Measurements from ENCODE around the gene PPP1CA. TPM values are rescaled to one million over a fixed set of nuclear protein-coding genes. Genes with fewer than 3 reads are reported as not detected.

Gene PPP1CA
- total RNA-seq, 1 experiment from 2014 or later: 169 TPM

GRCh38 chr11:67356864-67357561 lies 44.6 kb downstream of the PPP1CA start:
- Histone ChIP-seq H3K4me1 (peaks cover 34% of the 10 kb centered on the region), H3K36me3 (no peaks in the 10 kb centered on the region), H3K27ac (peak overlapping the region; percentile 100), H3K4me3 (no peak overlapping the region), H3K9me3 (replicated peaks) (no peaks in the 10 kb centered on the region), H3K27me3 (no peaks in the 10 kb centered on the region)
- DNase-seq: peak; percentile 81 to 92

- H3K27me3 ChIP-seq: no peaks in the 10 kb centered on the region
- H3K36me3 ChIP-seq: no peaks in the 10 kb centered on the region
- DNase-seq: no peak
- H3K4me1 ChIP-seq: peaks cover 37% of the 10 kb centered on the region
- H3K27ac ChIP-seq: peak overlapping the region; percentile 100
- no peak overlapping the region for H3K4me3 ChIP-seq
- no peaks in the 10 kb centered on the region for H3K9me3 ChIP-seq (replicated peaks)
These were observed 45.2 kb downstream of the PPP1CA start for GRCh38 chr11:67356387-67356863.

- H3K9me3 ChIP-seq (replicated peaks): no peaks in the 10 kb centered on the region
- peak overlapping the region; percentile 36 for H3K4me3 ChIP-seq
- no peaks in the 10 kb centered on the region for H3K36me3 ChIP-seq
- H3K27me3 ChIP-seq: no peaks in the 10 kb centered on the region
- peaks cover 38% of the 10 kb centered on the region for H3K4me1 ChIP-seq
- H3K27ac ChIP-seq: peak overlapping the region; percentile 100
- DNase-seq: no peak
These were observed 45.8 kb downstream of the PPP1CA start for GRCh38 chr11:67355794-67356386.

GRCh38 chr11:67355023-67355793 lies 46.5 kb downstream of the PPP1CA start:
- peak; percentile 77 to 82 for DNase-seq
- Histone ChIP-seq H3K27me3 (no peaks in the 10 kb centered on the region), H3K9me3 (replicated peaks) (no peaks in the 10 kb centered on the region), H3K27ac (peak overlapping the region; percentile 100), H3K36me3 (no peaks in the 10 kb centered on the region), H3K4me1 (peaks cover 38% of the 10 kb centered on the region), H3K4me3 (peak overlapping the region; percentile 36)

- Histone ChIP-seq H3K27me3 (no peaks in the 10 kb centered on the region), H3K4me3 (peak overlapping the region; percentile 39), H3K36me3 (no peaks in the 10 kb centered on the region), H3K4me1 (peaks cover 38% of the 10 kb centered on the region), H3K27ac (peak overlapping the region; percentile 100), H3K9me3 (replicated peaks) (no peaks in the 10 kb centered on the region)
- DNase-seq: peak; percentile 93
These were observed 47.3 kb downstream of the PPP1CA start for GRCh38 chr11:67354075-67355022.

GRCh38 chr11:67353317-67354074 lies 48.2 kb downstream of the PPP1CA start, which contains the start of gene POLD4:
TSS of gene POLD4 (minus strand) at chr11:67353546. CDS start at chr11:67353399, 147 bp downstream.
- H3K27ac ChIP-seq: peak within 1 kb of the TSS; percentile 100
- no peaks in the 10 kb centered on the region for H3K9me3 ChIP-seq (replicated peaks)
- no peaks in the 10 kb centered on the region for H3K36me3 ChIP-seq
- peak; percentile 99 for DNase-seq
- peaks cover 38% of the 10 kb centered on the region for H3K4me1 ChIP-seq
- H3K27me3 ChIP-seq: no peaks in the 10 kb centered on the region
- peak within 1 kb of the TSS; percentile 57 for H3K4me3 ChIP-seq

- Histone ChIP-seq H3K36me3 (no peaks in the 10 kb centered on the region), H3K4me1 (peaks cover 38% of the 10 kb centered on the region), H3K27me3 (no peaks in the 10 kb centered on the region), H3K4me3 (peak overlapping the region; percentile 57), H3K27ac (peak overlapping the region; percentile 100), H3K9me3 (replicated peaks) (no peaks in the 10 kb centered on the region)
- DNase-seq: no peak
These were observed 48.9 kb downstream of the PPP1CA start for GRCh38 chr11:67352546-67353316.

GRCh38 chr11:67351275-67352005 lies 50.2 kb downstream of the PPP1CA start:
- Histone ChIP-seq H3K27me3 (no peaks in the 10 kb centered on the region), H3K4me1 (peaks cover 28% of the 10 kb centered on the region), H3K9me3 (replicated peaks) (no peaks in the 10 kb centered on the region), H3K36me3 (no peaks in the 10 kb centered on the region), H3K4me3 (peak overlapping the region; percentile 57; the same call in 1 of the 2 replicates), H3K27ac (no peak overlapping the region; the same call in 1 of the 2 replicates)
- peak in 1 of 2 experiments; percentile 75 for DNase-seq

- no peak overlapping the region for H3K27ac ChIP-seq
- H3K4me1 ChIP-seq: peaks cover 13% of the 10 kb centered on the region
- H3K36me3 ChIP-seq: no peaks in the 10 kb centered on the region
- no peaks in the 10 kb centered on the region for H3K27me3 ChIP-seq
- H3K9me3 ChIP-seq (replicated peaks): no peaks in the 10 kb centered on the region
- no peak overlapping the region for H3K4me3 ChIP-seq
- DNase-seq: no peak
These were observed 51.7 kb downstream of the PPP1CA start for GRCh38 chr11:67349928-67350465.

- Histone ChIP-seq H3K9me3 (replicated peaks) (no peaks in the 10 kb centered on the region), H3K27me3 (no peaks in the 10 kb centered on the region), H3K4me1 (peaks cover 10% of the 10 kb centered on the region), H3K27ac (no peak overlapping the region), H3K4me3 (no peak overlapping the region), H3K36me3 (no peaks in the 10 kb centered on the region)
- DNase-seq: no peak
These were observed 52.2 kb downstream of the PPP1CA start for GRCh38 chr11:67349457-67349856.

GRCh38 chr11:67349036-67349435 lies 52.6 kb downstream of the PPP1CA start:
- H3K4me3 ChIP-seq: no peak overlapping the region
- no peaks in the 10 kb centered on the region for H3K36me3 ChIP-seq
- no peak for DNase-seq
- no peaks in the 10 kb centered on the region for H3K27me3 ChIP-seq
- H3K4me1 ChIP-seq: peaks cover 7% of the 10 kb centered on the region
- no peak overlapping the region for H3K27ac ChIP-seq
- H3K9me3 ChIP-seq (replicated peaks): no peaks in the 10 kb centered on the region
